ENCODE measurements around the gene KRTAP10-11.
"Not testable (repeated sequence)": the region's sequence is repeated elsewhere in the genome, so short reads cannot be mapped to it uniquely, and the experiment has no call there.

Gene KRTAP10-11

GRCh38 chr21:44677881-44678280, 31.7 kb downstream of the KRTAP10-11 start:
- no peak for TF ChIP-seq CTCF (IDR thresholded peaks at IDR 0.05; ENCODE audit: borderline replicate concordance, insufficient read depth, low read depth, low read length)
- H3K4me3 ChIP-seq (ENCODE audit: low read depth, low read length), result no peak overlapping the region

- TF ChIP-seq CTCF (IDR thresholded peaks at IDR 0.05; ENCODE audit: borderline replicate concordance, insufficient read depth, low read depth, low read length), result no peak
Measured at GRCh38 chr21:44681152-44681551, 34.9 kb downstream of the KRTAP10-11 start.

GRCh38 chr21:44681861-44682579, 35.8 kb downstream of the KRTAP10-11 start, which contains the start of gene KRTAP12-1:
Gene KRTAP12-1, minus strand, starts transcription at chr21:44682163. Its CDS starts 40 bp downstream, at chr21:44682123.
- no peak within 1 kb of the TSS for H3K4me3 ChIP-seq (ENCODE audit: low read depth, low read length)
- TF ChIP-seq CTCF (IDR thresholded peaks at IDR 0.05; ENCODE audit: borderline replicate concordance, insufficient read depth, low read depth, low read length), result no peak

More at GRCh38 chr21:44681152-44681551, 34.9 kb downstream of the KRTAP10-11 start:
- H3K4me3 ChIP-seq (ENCODE audit: low read depth, low read length), result no peak overlapping the region

- no peak for TF ChIP-seq CTCF (IDR thresholded peaks at IDR 0.05; ENCODE audit: borderline replicate concordance, insufficient read depth, low read depth, low read length)
- no peak overlapping the region for H3K4me3 ChIP-seq (ENCODE audit: low read depth, low read length)
Measured at GRCh38 chr21:44682580-44683151, 36.5 kb downstream of the KRTAP10-11 start.

GRCh38 chr21:44684077-44684476, 37.9 kb downstream of the KRTAP10-11 start:
- H3K4me3 ChIP-seq (ENCODE audit: low read depth, low read length), result no peak overlapping the region
- no peak for TF ChIP-seq CTCF (IDR thresholded peaks at IDR 0.05; ENCODE audit: borderline replicate concordance, insufficient read depth, low read depth, low read length)

GRCh38 chr21:44684483-44684882, 38.3 kb downstream of the KRTAP10-11 start:
- H3K4me3 ChIP-seq (ENCODE audit: low read depth, low read length), result no peak overlapping the region
- no peak for TF ChIP-seq CTCF (IDR thresholded peaks at IDR 0.05; ENCODE audit: borderline replicate concordance, insufficient read depth, low read depth, low read length)

GRCh38 chr21:44685050-44685449, 38.8 kb downstream of the KRTAP10-11 start:
- H3K4me3 ChIP-seq (ENCODE audit: low read depth, low read length), result not testable (repeated sequence)

Data from GM12875 (cell line).